Stimulated activated CD4-positive, alpha-beta T cell treated with anti-CD3 and anti-CD28 coated beads, Interleukin-4, amount 100 ng/mL, for 48 hours (primary cell): ENCODE results near the gene FSTL4.

ENCODE experiments used
- DNase-seq, 2 donors: peaks; one replicate each; pipeline ENCODE4 v3.0.0-alpha.2; 2020; ENCODE audit warnings: low read depth in 2 of 2

The FSTL4 gene

DNA sequence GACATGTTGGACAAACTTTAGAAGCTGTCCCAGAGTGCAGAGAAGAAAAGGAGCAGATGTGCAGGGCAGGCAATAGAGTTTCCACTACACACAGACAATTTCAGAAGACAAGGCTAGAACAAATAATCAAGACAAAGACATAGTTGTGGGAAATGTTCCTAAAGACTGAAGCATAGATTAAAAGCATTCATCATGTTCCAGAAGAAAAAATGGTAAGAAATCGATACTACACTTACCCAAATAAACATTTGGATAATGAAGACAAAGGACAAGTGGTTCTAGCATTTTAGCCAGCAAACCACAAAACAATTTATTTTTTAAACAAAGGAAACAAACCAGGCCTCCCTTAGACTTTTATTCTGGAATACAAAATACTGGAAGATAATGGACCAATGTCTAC is 97.9 kb downstream of the FSTL4 start:
- no peak for DNase-seq

GRCh38 chr5:133512896-133513295 is 99.4 kb downstream of the FSTL4 start:
- no peak for DNase-seq

- DNase-seq = no peak
Measured at GRCh38 chr5:133511653-133512235, 100.6 kb downstream of the FSTL4 start.

DNA sequence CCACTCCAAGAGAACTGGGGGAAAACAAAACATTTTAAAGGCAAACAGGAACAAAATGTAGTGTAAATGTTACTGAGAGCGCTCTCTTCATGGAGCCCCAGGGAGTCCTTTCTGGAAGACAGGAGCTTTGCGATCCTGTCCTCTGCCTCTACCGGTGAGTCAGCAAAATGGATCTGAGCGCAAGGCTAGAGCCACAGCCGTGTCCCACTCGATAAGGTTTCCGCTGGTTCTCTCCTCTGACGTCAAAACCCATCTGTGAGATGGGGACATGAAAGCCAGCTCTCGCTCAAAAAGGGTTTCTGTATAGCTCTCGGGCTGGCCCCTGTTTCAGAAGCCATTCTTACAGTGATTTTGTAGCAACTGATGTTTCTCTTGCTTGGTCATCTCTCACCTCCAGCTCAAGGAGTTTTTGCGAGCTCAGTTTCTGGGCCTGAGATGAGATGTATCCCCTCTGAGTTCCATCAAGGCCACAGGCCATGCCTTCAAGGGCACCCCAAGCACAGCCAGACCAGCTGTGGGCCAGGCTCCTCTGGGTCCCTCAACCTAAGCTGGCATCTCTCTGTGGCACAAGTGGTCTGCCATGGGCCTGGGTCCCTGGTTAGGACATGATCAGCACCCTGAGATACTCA is 101.6 kb downstream of the FSTL4 start:
- DNase-seq = no peak

DNA sequence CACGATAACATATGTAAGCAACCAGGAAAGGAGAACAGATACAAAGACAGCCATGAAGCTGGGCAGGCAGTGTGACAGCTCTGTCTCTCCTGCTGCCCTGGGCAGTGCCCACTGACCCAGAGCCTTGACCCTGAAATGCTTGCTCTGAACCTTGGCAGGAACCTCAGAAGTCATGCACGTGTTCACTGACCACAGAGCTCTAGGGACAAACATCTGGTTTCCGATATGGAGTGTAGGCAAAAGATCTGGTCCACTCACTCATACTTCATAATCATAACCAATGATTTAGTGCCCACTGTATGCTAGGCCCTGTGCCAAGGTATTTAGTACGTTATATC is 102.6 kb downstream of the FSTL4 start:
- no peak for DNase-seq

GRCh38 chr5:133508845-133509741 is 103.2 kb downstream of the FSTL4 start:
- DNase-seq = no peak

DNA sequence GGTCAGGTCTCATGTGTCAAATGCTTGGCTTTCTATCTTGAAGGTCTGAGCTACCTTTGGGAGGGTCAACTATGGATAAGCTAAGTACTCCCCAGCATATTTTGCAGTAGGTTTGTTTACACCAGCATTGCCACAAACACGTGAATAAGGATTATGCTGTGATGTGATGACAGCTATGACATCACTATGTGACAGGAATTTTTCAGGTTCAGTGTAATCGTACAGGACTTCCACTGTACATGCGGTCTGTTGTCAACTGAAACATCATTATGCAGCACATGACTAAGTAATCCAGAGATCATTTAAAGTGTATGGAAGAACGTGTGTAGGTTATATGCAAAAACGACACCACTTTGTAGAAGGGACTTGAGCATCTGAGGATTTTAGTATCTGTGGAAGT is 104.0 kb downstream of the FSTL4 start:
- DNase-seq = no peak

DNA sequence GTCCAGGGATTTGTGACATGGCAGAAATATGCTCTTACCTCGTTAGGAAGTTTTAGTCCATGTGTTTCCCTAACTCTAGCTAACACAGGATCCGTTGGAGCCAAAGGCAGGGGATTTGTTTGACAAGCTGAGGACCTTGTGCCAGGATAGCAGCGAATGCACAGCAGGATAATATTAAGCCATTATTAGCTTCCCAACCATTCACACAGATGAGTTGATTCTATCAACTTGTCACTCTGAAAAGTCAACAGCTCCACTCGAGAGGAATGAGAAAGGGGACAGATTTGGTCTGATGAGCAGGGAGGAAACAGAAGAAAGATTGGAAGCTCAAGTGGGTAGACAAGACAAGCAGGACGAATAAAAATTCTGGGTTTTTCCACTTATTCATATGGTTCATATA is 106.2 kb downstream of the FSTL4 start:
- no peak for DNase-seq

GRCh38 chr5:133503511-133503910 is 108.8 kb downstream of the FSTL4 start:
- DNase-seq = no peak

DNA sequence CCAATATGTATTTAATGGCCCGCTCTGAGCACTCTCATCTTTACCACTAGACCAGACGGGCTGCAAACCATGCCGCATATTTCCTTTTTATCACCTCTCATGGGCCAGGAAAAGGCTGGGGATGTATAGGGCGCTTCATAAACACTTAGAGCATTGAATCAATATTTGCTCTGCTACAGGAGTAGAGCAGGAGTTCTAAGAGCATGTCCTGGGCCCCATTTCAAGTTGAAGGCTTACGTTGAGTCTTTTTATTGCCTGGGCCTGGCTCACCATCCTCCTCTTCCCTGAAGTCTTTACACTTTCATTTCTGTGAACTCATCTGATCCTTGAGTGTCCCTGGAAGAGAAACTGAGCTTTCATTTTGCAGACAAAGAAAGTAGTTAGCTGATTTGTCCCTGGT is 112.4 kb downstream of the FSTL4 start:
- no peak for DNase-seq

DNA sequence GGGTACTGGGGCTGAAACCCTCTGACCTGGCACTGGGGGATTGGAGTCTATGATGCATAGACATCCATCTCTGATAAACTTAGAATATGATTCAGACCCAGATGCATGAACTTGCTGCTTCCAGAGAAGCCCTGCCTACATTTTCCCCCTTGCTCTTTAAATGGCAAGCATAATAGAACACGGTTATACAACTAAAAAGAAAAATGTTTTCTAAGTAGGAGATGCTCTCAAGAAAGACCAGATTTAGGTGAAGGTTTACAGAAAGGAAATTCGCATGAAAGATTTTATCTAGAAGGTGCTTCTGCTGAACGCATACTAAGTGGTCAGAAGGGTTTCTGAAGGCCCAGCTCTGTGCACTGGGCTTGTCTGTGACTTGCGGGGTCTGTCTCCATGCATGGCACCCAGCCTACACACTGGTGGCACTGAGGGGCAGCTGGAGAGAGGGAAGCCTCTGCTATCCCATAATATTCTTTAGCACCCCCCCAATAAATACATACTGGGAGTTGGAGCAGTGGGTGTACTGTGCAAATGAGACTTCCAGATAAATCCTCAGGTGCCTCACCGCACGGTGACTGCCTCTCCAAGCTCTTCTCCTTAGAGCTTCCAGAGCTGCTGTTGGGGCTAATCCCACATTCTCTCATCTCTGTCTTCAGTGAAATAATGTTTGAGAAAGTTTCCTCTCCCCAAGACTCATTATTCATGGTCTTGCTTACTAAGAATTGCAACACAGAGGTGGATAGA is 114.6 kb downstream of the FSTL4 start:
- no peak for DNase-seq

GRCh38 chr5:133496631-133497030 is 115.7 kb downstream of the FSTL4 start:
- no peak for DNase-seq

DNA sequence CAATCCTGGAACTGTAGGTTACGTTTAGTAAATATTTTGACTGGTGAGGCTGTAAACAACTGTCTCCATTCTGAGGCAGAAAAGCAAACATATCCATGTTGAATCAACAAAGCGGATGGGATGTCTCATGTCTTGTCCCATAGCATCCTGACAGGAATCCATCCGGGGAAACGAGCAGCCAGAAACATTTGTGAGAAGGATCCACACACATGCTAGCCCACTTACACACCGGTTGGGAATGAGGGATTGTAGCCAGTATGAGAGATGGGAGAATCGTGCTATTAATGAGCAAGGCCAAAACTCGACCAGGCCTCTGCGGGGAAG is 117.5 kb downstream of the FSTL4 start:
- DNase-seq = no peak

DNA sequence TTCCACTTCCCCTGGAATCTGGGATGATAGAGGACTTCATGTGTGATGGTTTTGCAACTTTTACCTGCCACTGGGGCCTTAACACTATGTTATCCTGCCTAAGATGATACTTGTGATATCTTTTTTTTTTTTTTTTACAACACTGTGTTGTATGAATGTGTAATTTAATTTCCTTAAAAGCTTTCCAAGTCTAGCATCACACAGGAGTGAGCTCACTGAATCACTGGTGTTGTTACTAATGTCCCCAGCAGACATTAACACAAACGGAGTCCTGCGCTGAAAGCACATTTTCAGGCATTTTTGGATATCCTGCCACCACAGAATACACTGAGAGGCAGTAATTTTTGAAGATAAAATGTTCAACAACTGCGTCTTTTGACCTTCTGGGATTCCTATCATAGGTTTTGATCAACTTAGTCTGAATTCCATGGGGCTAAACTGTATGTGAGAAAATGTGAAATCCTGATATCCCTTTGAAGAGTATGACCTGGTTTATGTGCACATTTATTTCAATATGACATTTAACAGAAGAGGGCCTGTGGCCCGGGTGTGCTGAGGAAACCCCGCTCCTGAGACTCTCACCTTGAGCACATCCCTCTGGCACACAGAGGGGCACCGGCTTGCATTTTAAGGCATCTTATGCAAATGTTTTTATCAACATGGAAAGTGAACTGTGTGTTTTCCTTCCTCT is 118.0 kb downstream of the FSTL4 start:
- DNase-seq = no peak

DNA sequence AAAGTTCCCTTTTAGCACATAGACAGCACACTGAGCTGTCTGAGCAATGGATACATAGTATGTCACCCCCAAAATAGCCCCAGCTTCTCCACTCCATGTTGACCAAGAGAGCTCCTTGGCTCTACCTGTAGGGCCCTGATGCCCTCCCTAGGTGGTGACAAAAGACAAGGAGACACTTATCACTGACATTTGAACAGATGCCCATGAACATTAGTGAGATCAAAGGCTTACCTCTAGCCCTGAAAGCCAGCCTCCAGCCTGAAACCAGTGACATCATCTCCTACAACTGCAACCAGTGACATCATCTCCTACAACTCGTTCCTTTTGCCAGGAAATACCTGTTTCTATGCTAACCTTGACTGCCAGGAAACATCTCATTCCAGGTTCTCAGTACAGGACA is 122.7 kb downstream of the FSTL4 start:
- peak in 1 of 2 donors; percentile 7 for DNase-seq

GRCh38 chr5:133487093-133487492 is 125.2 kb downstream of the FSTL4 start:
- no peak for DNase-seq

- DNase-seq = no peak
Measured at GRCh38 chr5:133485468-133485867, 126.9 kb downstream of the FSTL4 start.

DNA sequence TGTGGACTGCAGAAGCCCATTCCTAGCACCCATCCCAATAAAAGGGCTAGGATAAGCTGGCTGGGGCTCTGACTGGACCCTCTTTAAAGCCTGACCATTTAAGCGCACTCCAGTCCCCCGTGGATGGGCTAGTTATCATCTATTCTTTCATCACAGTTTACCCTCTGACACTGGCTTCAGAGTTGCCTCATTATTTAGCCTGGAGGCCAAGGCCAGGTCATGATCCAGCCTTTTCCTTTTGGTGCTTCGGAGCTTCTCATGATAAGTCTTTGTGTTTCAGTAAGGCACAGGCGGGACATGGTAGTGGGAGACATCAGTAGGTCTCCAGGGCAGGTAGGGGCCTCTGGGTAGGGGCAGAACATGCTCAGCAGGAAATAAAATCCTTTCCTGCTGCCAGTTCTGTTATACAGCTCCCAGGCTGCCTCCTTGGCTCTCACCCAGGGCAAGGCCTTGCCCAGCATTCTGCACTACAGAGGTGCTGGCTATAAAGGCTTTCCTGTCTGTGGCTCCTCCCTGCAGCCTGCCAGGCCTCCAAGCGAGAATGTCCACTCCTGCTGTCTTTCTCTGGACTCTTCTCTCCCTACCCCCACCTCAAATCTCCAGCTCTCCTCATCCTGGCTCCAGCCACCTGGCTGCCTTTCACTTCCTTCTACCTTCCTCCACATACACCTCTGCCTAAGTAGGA is 128.8 kb downstream of the FSTL4 start:
- no peak for DNase-seq

GRCh38 chr5:133482028-133482427 is 130.3 kb downstream of the FSTL4 start:
- DNase-seq = no peak

DNA sequence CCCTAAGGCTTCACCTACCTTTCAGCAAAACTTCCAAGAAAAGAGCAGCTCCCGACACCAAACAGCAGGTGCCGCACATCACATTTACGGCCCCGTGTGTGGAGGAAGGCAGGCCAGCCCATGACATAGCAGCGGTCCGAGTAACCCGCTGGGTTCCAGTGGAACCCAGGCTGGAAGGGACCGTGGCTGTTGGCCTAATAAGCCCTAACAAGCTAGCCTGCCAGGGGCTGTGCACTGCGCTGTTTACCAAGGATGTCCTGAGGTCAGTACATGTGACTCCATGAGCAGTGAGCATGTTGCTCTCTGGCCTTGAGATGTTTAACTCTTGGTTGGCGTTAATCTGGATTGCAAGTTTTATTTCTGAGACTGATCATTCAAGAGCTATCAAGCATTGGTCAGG is 131.5 kb downstream of the FSTL4 start:
- DNase-seq = no peak

- DNase-seq = no peak
Measured at GRCh38 chr5:133480366-133480765, 132.0 kb downstream of the FSTL4 start.
